ENCODE results near the gene FGD6. TPM values are rescaled to one million over a fixed set of nuclear protein-coding genes. Genes with fewer than 3 reads are reported as not detected.
A peak's percentile ranks its signal among the peaks of the same experiment; 100 is the strongest.

The FGD6 gene
- total RNA-seq, 1 experiment from 2014 or later, result 14.3 TPM

GRCh38 chr12:95205685-95206084 is 11.6 kb downstream of the FGD6 start:
- Histone ChIP-seq H3K9me2 (replicated peaks; ENCODE audit: low read length) (no peaks in the 10 kb centered on the region), H3K79me2 (ENCODE audit: low read length) (peaks cover 88% of the 10 kb centered on the region), H4K20me1 (ENCODE audit: low read length) (no peaks in the 10 kb centered on the region), H3K27ac (ENCODE audit: low read length) (peak overlapping the region; percentile 97), H3K36me3 (ENCODE audit: low read depth, low read length) (peaks cover 4% of the 10 kb centered on the region; the same call in 1 of the 2 replicates), H2AFZ (ENCODE audit: low read length) (0 out of 2 replicates have a peak overlapping the region, but pooled peaks have one; percentile 39), H3K4me3 (ENCODE audit: low read length) (peak overlapping the region; percentile 19; the same call in 1 of the 2 replicates), H3K27me3 (ENCODE audit: low read length) (no peaks in the 10 kb centered on the region), H3K9ac (ENCODE audit: low read length) (peak overlapping the region; percentile 74), H3F3A (ENCODE audit: low read length, unreplicated experiment) (no peaks in the 10 kb centered on the region), H3K4me2 (ENCODE audit: low read length) (peak overlapping the region; percentile 81), H3K4me1 (ENCODE audit: insufficient read depth, low read length) (peaks cover 57% of the 10 kb centered on the region), H3K9me3 (ENCODE audit: low read length) (no peaks in the 10 kb centered on the region)
- CTCF ChIA-PET, result no interaction called here
- BruUV-seq (replicated peaks), result no TSS peak
- peak; percentile 80 for DNase-seq
- peak; percentile 68 for ATAC-seq
- POLR2A ChIA-PET (ENCODE audit: unreplicated experiment), result interaction anchor here (0.6 kb wide), 1 partner anchor 13 kb away, joined by 4 read pairs; no protein-coding TSS in a partner anchor
- intact Hi-C loops (cut with micrococcal nuclease), result no loop called here
- TF ChIP-seq EZH2 (IDR thresholded peaks at IDR 0.05; ENCODE audit: low read length, unreplicated experiment) (no peak), EZH2phosphoT487 (IDR thresholded peaks at IDR 0.05; ENCODE audit: borderline replicate concordance, low read length) (no peak), CTCF (conservative IDR thresholded peaks at IDR 0.05; ENCODE audit: low read depth, low read length) (no peak)

GRCh38 chr12:95205016-95205624 is 12.1 kb downstream of the FGD6 start:
- Histone ChIP-seq H3K9me2 (replicated peaks; ENCODE audit: low read length) (no peaks in the 10 kb centered on the region), H3K9me3 (ENCODE audit: low read length) (no peaks in the 10 kb centered on the region), H3F3A (ENCODE audit: low read length, unreplicated experiment) (no peaks in the 10 kb centered on the region), H4K20me1 (ENCODE audit: low read length) (no peaks in the 10 kb centered on the region), H3K27ac (ENCODE audit: low read length) (peak overlapping the region; percentile 97), H3K27me3 (ENCODE audit: low read length) (no peaks in the 10 kb centered on the region), H3K36me3 (ENCODE audit: low read depth, low read length) (peaks cover 4% of the 10 kb centered on the region; the same call in 1 of the 2 replicates), H2AFZ (ENCODE audit: low read length) (no peak overlapping the region), H3K79me2 (ENCODE audit: low read length) (peaks cover 88% of the 10 kb centered on the region), H3K4me3 (ENCODE audit: low read length) (no peak overlapping the region; the same call in 1 of the 2 replicates), H3K4me2 (ENCODE audit: low read length) (peak overlapping the region; percentile 81), H3K9ac (ENCODE audit: low read length) (peak overlapping the region; percentile 74), H3K4me1 (ENCODE audit: insufficient read depth, low read length) (peaks cover 63% of the 10 kb centered on the region)
- no TSS peak for BruUV-seq (replicated peaks)
- ATAC-seq (no peak), DNase-seq (no peak)
- no peak for TF ChIP-seq EZH2phosphoT487 (IDR thresholded peaks at IDR 0.05; ENCODE audit: borderline replicate concordance, low read length)
- TF ChIP-seq CTCF (conservative IDR thresholded peaks at IDR 0.05; ENCODE audit: low read depth, low read length), result no peak
- TF ChIP-seq EZH2 (IDR thresholded peaks at IDR 0.05; ENCODE audit: low read length, unreplicated experiment), result no peak
- POLR2A ChIA-PET (ENCODE audit: unreplicated experiment), result interaction anchor here (0.6 kb wide), 1 partner anchor 57 kb away, joined by 3 read pairs; no protein-coding TSS in a partner anchor
- CTCF ChIA-PET, result no interaction called here
- intact Hi-C loops (cut with micrococcal nuclease), result no loop called here
